HepG2 (cell line): ENCODE results near the gene ATG4B. TPM values are rescaled to one million over a fixed set of nuclear protein-coding genes. Genes with fewer than 3 reads are reported as not detected.
A peak's percentile ranks its signal among the peaks of the same experiment; 100 is the strongest.

Experiments used
- ATAC-seq: fragments of 200-7000 bp; cut with Tn5 transposase; 3 replicates; pipeline ENCODE4 v1.9.1; 2020; ENCODE audit warnings: mild to moderate bottlenecking, moderate library complexity
- BruUV-seq: library from RNA; stranded (reverse); fragments of 400-500 nt; replicated peaks from 2 replicates; lab custom pipeline; 2021; lab: Mats Ljungman, UMichigan
- CTCF ChIA-PET: fragments of 300-600 bp; formaldehyde crosslinking; extraction: SDS; loops from one replicate; lab custom pipeline; 2021; ENCODE audit warnings: low total read pairs, inconsistent platforms, low intra/inter-chr PET ratio; lab: Yijun Ruan, JAX
- POLR2A ChIA-PET: fragments of 350-600 bp; sonication (Branson Sonifier 250); formaldehyde crosslinking; loops from one replicate; lab custom pipeline; 2020; ENCODE audit warnings: antibody characterized with exemption, inconsistent platforms; lab: Yijun Ruan, JAX
- DNase-seq: peaks from one replicate; pipeline ENCODE4 v3.0.0-alpha.2; 2015; ENCODE audit warnings: low spot score
- FAIRE-seq: peaks from 3 replicates; lab custom pipeline; 2011; peaks lifted over from hg19 to GRCh38; lab: Jason Lieb, UNC
- H2AFZ ChIP-seq: one replicate; pipeline ENCODE4 v1.6.1; 2011; ENCODE audit warnings: low read length, inconsistent platforms
- H3K27ac ChIP-seq: fragments of 300-600 bp; 3 replicates; pipeline ENCODE4 v1.8.0; 2011; ENCODE audit warnings: mixed run types, mild to moderate bottlenecking, mixed read lengths, low read length, inconsistent platforms; ENCODE audit not compliant: insufficient read depth; ENCODE audit errors: extremely low read length
- H3K27me3 ChIP-seq, 2 experiments: fragments of 200-600 bp in 1 of 2; 2 replicates in 1 of 2; 3 replicates in 1 of 2; pipeline versions ENCODE4 v1.6.0 to v1.8.0; 2011; ENCODE audit warnings: low read length in 2 of 2, mild to moderate bottlenecking in 2 of 2, moderate library complexity in 2 of 2, inconsistent platforms in 1 of 2; ENCODE audit not compliant: insufficient read depth in 2 of 2, control insufficient read depth in 1 of 2
- H3K36me3 ChIP-seq, 2 experiments: fragments of 200-600 bp in 1 of 2; replicated peaks in 1 of 2; 2 replicates in 1 of 2; 3 replicates in 1 of 2; pipeline versions ENCODE4 v1.5.1 to v1.8.0; 2011; ENCODE audit warnings: low read length in 2 of 2, inconsistent platforms in 1 of 2; ENCODE audit not compliant: insufficient read depth in 2 of 2, control insufficient read depth in 1 of 2
- H3K4me1 ChIP-seq: 2 replicates; pipeline ENCODE4 v1.5.1; 2012; ENCODE audit warnings: low read length, inconsistent platforms; ENCODE audit not compliant: insufficient read depth
- H3K4me2 ChIP-seq: 2 replicates; pipeline ENCODE4 v1.6.0; 2011; ENCODE audit warnings: low read depth, low read length, inconsistent platforms
- H3K4me3 ChIP-seq, 3 experiments: fragments of 200-600 bp in 1 of 3; sonication (generic), shearing (Covaris generic) in 1 of 3; replicated peaks in 1 of 3; 2 replicates each; pipeline ENCODE4 v1.5.1; 2011 to 2016; ENCODE audit warnings: low read length in 3 of 3, inconsistent platforms in 2 of 3, low read depth in 2 of 3, mild to moderate bottlenecking in 2 of 3, control low read depth in 1 of 3, mixed read lengths in 1 of 3; ENCODE audit not compliant: insufficient read depth in 1 of 3
- H3K79me2 ChIP-seq: one replicate; pipeline ENCODE4 v1.6.1; 2011; ENCODE audit warnings: low read length, inconsistent platforms; ENCODE audit not compliant: insufficient read depth
- H3K9ac ChIP-seq: 2 replicates; pipeline ENCODE4 v1.6.0; 2011; ENCODE audit warnings: mild to moderate bottlenecking, low read depth, low read length, inconsistent platforms; ENCODE audit not compliant: insufficient read depth
- H3K9me3 ChIP-seq: 2 replicates; pipeline ENCODE4 v1.5.1; 2012; ENCODE audit warnings: mild to moderate bottlenecking, low read length
- H4K20me1 ChIP-seq: 2 replicates; pipeline ENCODE4 v1.6.0; 2011; ENCODE audit warnings: inconsistent platforms, mild to moderate bottlenecking, low read length, moderate library complexity; ENCODE audit not compliant: insufficient read depth
- GATAD2A ChIP-seq: IDR thresholded peaks from 2 replicates; pipeline ENCODE4 v1.6.1; 2016
- JARID2 ChIP-seq: sonication (generic); formaldehyde crosslinking; IDR thresholded peaks from 2 replicates; pipeline ENCODE4 v1.8.1; 2023; ENCODE audit warnings: missing genetic modification reagents, inconsistent platforms; ENCODE audit not compliant: insufficient replicate concordance
- MAFF ChIP-seq: IDR thresholded peaks from 2 replicates; pipeline ENCODE4 v1.6.1; 2011; ENCODE audit warnings: low read depth, low read length, improper control_type of control experiment
- MAFK ChIP-seq, 2 experiments: IDR thresholded peaks in 1 of 2; conservative IDR thresholded peaks in 1 of 2; 2 replicates each; pipeline ENCODE4 v1.6.1; 2011; ENCODE audit warnings: improper control_type of control experiment in 2 of 2, low read length in 2 of 2
- MAX ChIP-seq: IDR thresholded peaks from 2 replicates; pipeline ENCODE4 v1.6.1; 2012; ENCODE audit warnings: inconsistent platforms
- PBX2 ChIP-seq: IDR thresholded peaks from 2 replicates; pipeline ENCODE4 v1.6.1; 2016; ENCODE audit warnings: control low read depth
- POLR2A ChIP-seq, 2 experiments: IDR thresholded peaks; 2 replicates each; pipeline ENCODE4 v1.6.1; 2011; ENCODE audit warnings: low read depth in 2 of 2, low read length in 2 of 2, mild to moderate bottlenecking in 1 of 2, moderate library complexity in 1 of 2; ENCODE audit not compliant: insufficient read depth in 1 of 2
- SOX5 ChIP-seq: IDR thresholded peaks from 2 replicates; pipeline ENCODE4 v1.6.1; 2016; ENCODE audit warnings: borderline replicate concordance
- UBTF ChIP-seq: sonication (generic); formaldehyde crosslinking; IDR thresholded peaks from 2 replicates; pipeline ENCODE4 v1.4.0; 2020; ENCODE audit warnings: mild to moderate bottlenecking, missing genetic modification reagents
- ZBTB42 ChIP-seq: sonication (generic); formaldehyde crosslinking; IDR thresholded peaks from 2 replicates; pipeline ENCODE4 v1.5.0; 2020; ENCODE audit warnings: mild to moderate bottlenecking, missing genetic modification reagents
- ZC3H13 ChIP-seq: sonication (generic); formaldehyde crosslinking; IDR thresholded peaks from 2 replicates; pipeline ENCODE4 v1.8.1; 2023; ENCODE audit warnings: mild to moderate bottlenecking, missing genetic modification reagents, moderate library complexity
- ZC3H4 ChIP-seq: sonication (generic); formaldehyde crosslinking; IDR thresholded peaks from 2 replicates; pipeline ENCODE4 v1.4.0; 2020; ENCODE audit warnings: missing genetic modification reagents, borderline replicate concordance
- ZNF121 ChIP-seq: sonication (generic); formaldehyde crosslinking; IDR thresholded peaks from 2 replicates; pipeline ENCODE4 v1.5.0; 2020; ENCODE audit warnings: mild to moderate bottlenecking, missing genetic modification reagents
- ZNF335 ChIP-seq: sonication (generic); formaldehyde crosslinking; IDR thresholded peaks from 2 replicates; pipeline ENCODE4 v1.4.0; 2020; ENCODE audit warnings: missing genetic modification reagents
- ZNF343 ChIP-seq: sonication (generic); formaldehyde crosslinking; IDR thresholded peaks from 2 replicates; pipeline ENCODE4 v1.4.0; 2020; ENCODE audit warnings: mild to moderate bottlenecking, missing genetic modification reagents
- ZNF580 ChIP-seq: IDR thresholded peaks from 2 replicates; pipeline ENCODE4 v1.6.1; 2016; ENCODE audit warnings: low read depth, borderline replicate concordance
- ZSCAN9 ChIP-seq: IDR thresholded peaks from 2 replicates; pipeline ENCODE4 v1.6.1; 2016; ENCODE audit warnings: borderline replicate concordance
- WGBS: methylation state at CpG from one replicate; pipeline ENCODE4 v1.1.6; 2017; ENCODE audit warnings: low lambda C conversion rate; 5-methylcytosine and 5-hydroxymethylcytosine counted together
- in situ Hi-C: cut with HindIII; loops from 2 replicates; pipeline ENCODE4 v1.10.0; 2017; ENCODE audit warnings: low pct_unique_long_range_greater_than_20kb; ENCODE audit not compliant: extremely low pct_ligation_motif_present
- intact Hi-C: fragments of 100-400 bp; cut with micrococcal nuclease; formaldehyde crosslinking; loops from one replicate; pipeline ENCODE4 v1.10.0; 2022; ENCODE audit not compliant: unreplicated experiment
- polyA plus RNA-seq, 8 experiments: library from polyadenylated mRNA; depleted of rRNA in 3 of 8; stranded (reverse) in 7 of 8; unstranded in 1 of 8; fragments of >200 nt; fragmentation: Illumina TruSeq in 4 of 8; extraction: Trizol in 4 of 8; gene quantifications; 2 replicates each; pipeline versions ENCODE4 v1.2.1 to v1.2.3, GENCODE V29; 2011 to 2016; ENCODE audit warnings: low read depth in 4 of 8, missing spikeins in 1 of 8, mixed read lengths in 1 of 8; ENCODE audit not compliant: insufficient read depth in 1 of 8
- total RNA-seq, 5 experiments: library from RNA; depleted of rRNA; stranded (reverse); fragments of >200 nt; fragmentation: Illumina TruSeq; extraction: Trizol; gene quantifications; 2 replicates each; pipeline ENCODE4 v1.2.3, GENCODE V29; 2016; ENCODE audit warnings: low read depth in 1 of 5

The ATG4B gene
- total and polyA plus RNA-seq, 2 of the 13 experiments (the other 11 are each of a cell fraction or from before 2014, with no cell fraction given): 95.5 to 239 TPM

- TF ChIP-seq ZC3H4 (CRISPR knock-in tag) (0 out of 2 replicates have a peak, but pooled peaks have one; percentile 4), ZSCAN9 (CRISPR knock-in tag) (no peak), ZC3H13 (CRISPR knock-in tag) (0 out of 2 replicates have a peak, but pooled peaks have one; percentile 40), ZNF580 (no peak), SOX5 (no peak), ZBTB42 (CRISPR knock-in tag) (no peak), JARID2 (CRISPR knock-in tag) (no peak), ZNF343 (CRISPR knock-in tag) (0 out of 2 replicates have a peak, but pooled peaks have one; percentile 11), GATAD2A (CRISPR knock-in tag) (no peak), POLR2A (IDR thresholded peaks at IDR 0.05; ENCODE audit: insufficient read depth in 1 of 2, low read depth in 2 of 2, low read length in 2 of 2) (peak; percentile 58; a peak in 3 of 4 replicates), MAX (no peak)
Measured at GRCh38 chr2:241690202-241690717, 52.8 kb downstream of the ATG4B start (continued).

GRCh38 chr2:241692448-241692847 lies 55.0 kb downstream of the ATG4B start:
- H3K9me3 ChIP-seq: no peaks in the 10 kb centered on the region
- H3K4me3 ChIP-seq: no peak overlapping the region
- H3K4me1 ChIP-seq: peaks cover 23% of the 10 kb centered on the region
- CTCF ChIA-PET: no interaction called here
- no peak overlapping the region for H3K4me2 ChIP-seq
- peaks cover 11% of the 10 kb centered on the region for H3K79me2 ChIP-seq
- FAIRE-seq (no peak), DNase-seq (no peak), ATAC-seq (no peak)
- no peak overlapping the region for H2AFZ ChIP-seq
- TF ChIP-seq MAFF (peak; percentile 83), ZNF121 (CRISPR knock-in tag) (no peak), UBTF (CRISPR knock-in tag) (no peak), ZNF335 (CRISPR knock-in tag) (no peak), MAFK (conservative IDR thresholded peaks at IDR 0.05 in 1 of 2, IDR thresholded peaks at IDR 0.05 in 1 of 2; ENCODE audit: low read length in 2 of 2) (peak; percentile 84 to 90), PBX2 (CRISPR knock-in tag) (no peak)
- H3K27me3 ChIP-seq: no peaks in the 10 kb centered on the region
- H3K9ac ChIP-seq: no peak overlapping the region
- intact Hi-C loops: no loop called here
- no TSS peak for BruUV-seq
- no peaks in the 10 kb centered on the region for H4K20me1 ChIP-seq
- no peak overlapping the region for H3K27ac ChIP-seq
- H3K36me3 ChIP-seq: peaks cover 13 to 34% of the 10 kb centered on the region in 2 experiments
- in situ Hi-C loops: no loop called here
- WGBS: 98% methylated on average over 6 of the region's 6 CpGs
- POLR2A ChIA-PET: interaction anchor here (8.6 kb wide), 1 partner anchor 8 kb away, joined by 234 read pairs; the partner anchor contains the start of gene ING5
